Colonic mucosa (tissue), 4 donors: ENCODE data around the gene CBX2. TPM values are rescaled to one million over a fixed set of nuclear protein-coding genes. Genes with fewer than 3 reads are reported as not detected.

Experiments
- DNase-seq: peaks from one replicate; pipeline ENCODE4 v3.0.0-alpha.2; 2020
- H3K27ac ChIP-seq: fragments of 200-600 bp; one replicate; pipeline ENCODE4 v1.8.0; 2021
- H3K27me3 ChIP-seq: fragments of 200-600 bp; one replicate; pipeline ENCODE4 v1.8.0; 2021
- H3K36me3 ChIP-seq: fragments of 200-600 bp; one replicate; pipeline ENCODE4 v1.8.0; 2021
- H3K4me1 ChIP-seq: fragments of 200-600 bp; one replicate; pipeline ENCODE4 v1.8.0; 2021; ENCODE audit warnings: mild to moderate bottlenecking
- H3K4me3 ChIP-seq: fragments of 200-600 bp; one replicate; pipeline ENCODE4 v1.8.0; 2021
- H3K9ac ChIP-seq, 2 donors: one replicate each; pipeline ENCODE4 v1.7.0; 2013; ENCODE audit warnings: control low read depth in 2 of 2, low read depth in 2 of 2, low read length in 2 of 2
- H3K9me3 ChIP-seq: fragments of 200-600 bp; one replicate; pipeline ENCODE4 v1.8.0; 2021
- intact Hi-C: fragments of 100-400 bp; cut with DNase I; formaldehyde crosslinking; loops from one replicate; pipeline ENCODE4 v1.14.1; 2022
- total RNA-seq, 2 donors: library from RNA; stranded (reverse); fragmentation: NEBNext Ultra II Directional in 1 of 2; extraction: Animal tissue kit (Norgen Biotek cat#: 25700) in 1 of 2; gene quantifications; one replicate each; pipeline ENCODE4 v1.2.1, GENCODE V29; 2021
- TF ChIP-seq, protein P1 (sequence below): fragments of 200-600 bp; IDR thresholded peaks from one replicate; pipeline ENCODE4 v1.8.0; 2022; ENCODE audit warnings: antibody characterized with exemption, mild to moderate bottlenecking
- donor health status: healthy.
- donor health status: DM: no; HTN: no; CAD: no.
- donor health status: DM: no; HTN: no; CAD: no.

The CBX2 gene
- total RNA-seq, 2 donors from 2014 or later = 2.1 to 4.0 TPM

- no peak for DNase-seq
- no peaks in the 10 kb centered on the region for H3K36me3 ChIP-seq
- no peak overlapping the region for H3K27ac ChIP-seq
- intact Hi-C loops = loop anchor here (5.0 kb wide), 1 partner anchor 252 kb away; no protein-coding TSS in a partner anchor
- TF ChIP-seq, protein P1, sequence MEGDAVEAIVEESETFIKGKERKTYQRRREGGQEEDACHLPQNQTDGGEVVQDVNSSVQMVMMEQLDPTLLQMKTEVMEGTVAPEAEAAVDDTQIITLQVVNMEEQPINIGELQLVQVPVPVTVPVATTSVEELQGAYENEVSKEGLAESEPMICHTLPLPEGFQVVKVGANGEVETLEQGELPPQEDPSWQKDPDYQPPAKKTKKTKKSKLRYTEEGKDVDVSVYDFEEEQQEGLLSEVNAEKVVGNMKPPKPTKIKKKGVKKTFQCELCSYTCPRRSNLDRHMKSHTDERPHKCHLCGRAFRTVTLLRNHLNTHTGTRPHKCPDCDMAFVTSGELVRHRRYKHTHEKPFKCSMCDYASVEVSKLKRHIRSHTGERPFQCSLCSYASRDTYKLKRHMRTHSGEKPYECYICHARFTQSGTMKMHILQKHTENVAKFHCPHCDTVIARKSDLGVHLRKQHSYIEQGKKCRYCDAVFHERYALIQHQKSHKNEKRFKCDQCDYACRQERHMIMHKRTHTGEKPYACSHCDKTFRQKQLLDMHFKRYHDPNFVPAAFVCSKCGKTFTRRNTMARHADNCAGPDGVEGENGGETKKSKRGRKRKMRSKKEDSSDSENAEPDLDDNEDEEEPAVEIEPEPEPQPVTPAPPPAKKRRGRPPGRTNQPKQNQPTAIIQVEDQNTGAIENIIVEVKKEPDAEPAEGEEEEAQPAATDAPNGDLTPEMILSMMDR = no peak
- H3K4me3 ChIP-seq = no peak overlapping the region
- H3K9me3 ChIP-seq = no peaks in the 10 kb centered on the region
- H3K4me1 ChIP-seq = no peaks in the 10 kb centered on the region
- H3K27me3 ChIP-seq = peaks cover 15% of the 10 kb centered on the region
- H3K9ac ChIP-seq = no peak overlapping the region
Measured at GRCh38 chr17:79740413-79740812, 37.5 kb upstream of the CBX2 start.

DNA sequence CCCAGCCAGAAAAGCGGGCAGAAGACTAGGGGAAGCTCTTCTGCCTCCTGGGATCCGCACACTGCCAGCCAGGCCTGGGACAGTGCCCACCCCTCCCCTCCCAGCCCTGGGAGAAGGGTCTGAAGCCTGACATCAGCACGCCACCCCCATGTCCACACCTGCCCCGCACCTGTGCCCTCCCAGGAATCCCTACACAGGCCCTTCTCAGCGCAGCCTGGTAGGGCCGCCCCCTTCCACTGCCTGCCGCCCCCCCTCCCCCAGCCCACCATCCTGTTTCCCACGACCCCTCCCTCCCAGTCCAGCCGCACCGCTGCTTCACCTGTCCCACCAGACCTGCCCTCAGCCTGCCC, 36.6 kb upstream of the CBX2 start:
- intact Hi-C loops = loop anchor here (5.0 kb wide), 1 partner anchor 251 kb away; no protein-coding TSS in a partner anchor
- no peak for DNase-seq
- TF ChIP-seq, protein P1 = no peak
- no peak overlapping the region for H3K9ac ChIP-seq
- no peak overlapping the region for H3K27ac ChIP-seq
- no peaks in the 10 kb centered on the region for H3K36me3 ChIP-seq
- peaks cover 16% of the 10 kb centered on the region for H3K27me3 ChIP-seq
- no peaks in the 10 kb centered on the region for H3K4me1 ChIP-seq
- no peak overlapping the region for H3K4me3 ChIP-seq
- no peaks in the 10 kb centered on the region for H3K9me3 ChIP-seq

GRCh38 chr17:79741751-79742588, 36.0 kb upstream of the CBX2 start:
- Histone ChIP-seq H3K36me3 (no peaks in the 10 kb centered on the region), H3K27ac (no peak overlapping the region), H3K9ac (peak overlapping the region in 1 of 2 donors; percentile 43), H3K9me3 (no peaks in the 10 kb centered on the region), H3K4me1 (no peaks in the 10 kb centered on the region), H3K27me3 (peaks cover 22% of the 10 kb centered on the region), H3K4me3 (no peak overlapping the region)
- intact Hi-C loops = loop anchor here (5.0 kb wide), 1 partner anchor 250 kb away; no protein-coding TSS in a partner anchor
- peak; percentile 77 for DNase-seq
- TF ChIP-seq, protein P1 = peak; percentile 94

DNA sequence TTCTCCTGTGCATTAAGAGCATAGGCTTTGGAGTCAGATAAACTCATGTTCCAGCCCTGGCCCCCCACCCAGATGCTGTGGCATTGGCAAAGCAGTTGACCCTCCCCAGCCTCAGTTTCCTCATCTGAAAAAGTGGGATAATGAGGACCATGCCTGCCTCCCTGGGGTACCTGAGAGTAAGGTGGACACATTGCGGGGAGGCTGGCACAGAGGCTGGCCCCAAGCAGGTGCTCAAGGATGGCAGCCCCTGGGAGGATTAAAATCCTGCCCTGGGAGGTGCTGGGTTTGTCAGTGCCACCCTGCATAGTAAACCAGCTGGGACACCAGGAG, 35.4 kb upstream of the CBX2 start:
- no peaks in the 10 kb centered on the region for H3K4me1 ChIP-seq
- H3K9ac ChIP-seq = no peak overlapping the region

DNA sequence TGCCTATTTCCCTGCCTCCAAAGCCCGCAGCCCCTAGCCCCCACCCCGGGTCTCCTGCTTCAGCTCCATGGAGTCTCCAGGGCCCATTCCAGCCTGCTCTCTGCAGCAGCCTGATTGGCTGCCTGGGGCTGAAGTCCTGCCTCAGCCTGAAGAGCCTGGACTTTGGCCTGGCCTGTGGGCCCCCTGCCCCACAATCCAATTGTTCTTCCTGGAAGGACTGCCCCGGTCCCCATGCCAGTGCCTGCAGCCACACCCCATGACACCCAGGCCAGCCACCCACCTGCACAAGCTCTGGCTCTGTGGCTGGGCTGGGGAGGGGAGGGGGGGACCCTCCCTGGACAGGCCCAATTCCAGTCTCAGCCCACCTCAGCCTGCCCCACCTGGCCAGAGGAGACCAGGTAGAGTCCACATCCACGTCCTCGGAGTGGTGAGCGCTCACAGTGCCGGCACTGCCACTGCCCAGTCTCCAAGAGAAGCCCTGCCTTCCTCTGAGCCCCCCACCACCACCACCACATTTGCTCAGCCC, 34.9 kb upstream of the CBX2 start:
- no peaks in the 10 kb centered on the region for H3K4me1 ChIP-seq
- no peaks in the 10 kb centered on the region for H3K36me3 ChIP-seq
- TF ChIP-seq, protein P1 = no peak
- H3K27ac ChIP-seq = no peak overlapping the region
- H3K27me3 ChIP-seq = peaks cover 32% of the 10 kb centered on the region
- H3K9me3 ChIP-seq = no peaks in the 10 kb centered on the region
- no peak overlapping the region for H3K4me3 ChIP-seq
- intact Hi-C loops = loop anchor here (5.0 kb wide), 1 partner anchor 249 kb away; no protein-coding TSS in a partner anchor
- no peak for DNase-seq
- no peak overlapping the region for H3K9ac ChIP-seq

More for the DNA sequence above, 35.4 kb upstream of the CBX2 start:
- Histone ChIP-seq H3K27me3 (peaks cover 27% of the 10 kb centered on the region), H3K27ac (no peak overlapping the region), H3K4me3 (no peak overlapping the region), H3K36me3 (no peaks in the 10 kb centered on the region), H3K9me3 (no peaks in the 10 kb centered on the region)
- TF ChIP-seq, protein P1 = no peak
- DNase-seq = no peak
- intact Hi-C loops = loop anchor here (5.0 kb wide), 1 partner anchor 250 kb away; no protein-coding TSS in a partner anchor
